HepG2 (cell line): ENCODE measurements around the gene PYY. TPM values are rescaled to one million over a fixed set of nuclear protein-coding genes. Genes with fewer than 3 reads are reported as not detected.
A peak's percentile ranks its signal among the peaks of the same experiment; 100 is the strongest.

Source experiments
- E2F5 ChIP-seq: sonication (generic); formaldehyde crosslinking; conservative IDR thresholded peaks from 2 replicates; pipeline ENCODE4 v1.4.0; 2020; ENCODE audit warnings: missing genetic modification reagents
- IRF2 ChIP-seq: IDR thresholded peaks from 2 replicates; pipeline ENCODE4 v1.6.1; 2018; ENCODE audit warnings: missing genetic modification reagents, missing compliant biosample characterization
- KDM2A ChIP-seq: sonication (generic); formaldehyde crosslinking; IDR thresholded peaks from 2 replicates; pipeline ENCODE4 v1.4.0; 2020; ENCODE audit warnings: low read depth, missing genetic modification reagents, borderline replicate concordance
- KDM6A ChIP-seq: IDR thresholded peaks from 2 replicates; pipeline ENCODE4 v1.6.1; 2016; ENCODE audit warnings: low read depth
- NFIB ChIP-seq: sonication (generic); formaldehyde crosslinking; IDR thresholded peaks from 2 replicates; pipeline ENCODE4 v1.9.0; 2021; ENCODE audit warnings: missing genetic modification reagents, mild to moderate bottlenecking, borderline replicate concordance
- NR2F6 ChIP-seq, 2 experiments: IDR thresholded peaks; 2 replicates each; pipeline ENCODE4 v1.6.1; 2016; ENCODE audit warnings: antibody characterized with exemption in 1 of 2, mild to moderate bottlenecking in 1 of 2
- POLR2G ChIP-seq: fragments of 200-400 bp; formaldehyde crosslinking; IDR thresholded peaks from 2 replicates; pipeline ENCODE4 v1.6.1; 2018; ENCODE audit warnings: mild to moderate bottlenecking, low read depth, low read length, moderate library complexity
- PPARG ChIP-seq: conservative IDR thresholded peaks from 2 replicates; pipeline ENCODE4 v1.6.1; 2016; ENCODE audit warnings: missing biosample characterization, missing genetic modification reagents
- PRDM15 ChIP-seq: sonication (generic); formaldehyde crosslinking; IDR thresholded peaks from 2 replicates; pipeline ENCODE4 v1.4.0; 2020; ENCODE audit warnings: missing genetic modification reagents
- SOX13 ChIP-seq, 3 experiments: fragments of 450-650 bp in 1 of 3; sonication (generic) in 1 of 3; formaldehyde crosslinking in 1 of 3; IDR thresholded peaks in 2 of 3; conservative IDR thresholded peaks in 1 of 3; 2 replicates each; pipeline versions ENCODE4 v1.5.0 to v1.6.1; 2016 to 2020; ENCODE audit warnings: antibody characterized with exemption in 1 of 3, mild to moderate bottlenecking in 1 of 3, missing compliant biosample characterization in 1 of 3, missing genetic modification reagents in 1 of 3, moderate library complexity in 1 of 3
- TAF1 ChIP-seq: sonication (generic); formaldehyde crosslinking; IDR thresholded peaks from 2 replicates; pipeline ENCODE4 v1.4.0; 2020; ENCODE audit warnings: missing genetic modification reagents
- TFE3 ChIP-seq: IDR thresholded peaks from 2 replicates; pipeline ENCODE4 v1.6.1; 2016
- ZBTB7B ChIP-seq: sonication (generic); formaldehyde crosslinking; IDR thresholded peaks from 2 replicates; pipeline ENCODE4 v1.4.0; 2020; ENCODE audit warnings: missing genetic modification reagents
- ZNF749 ChIP-seq: sonication (generic); formaldehyde crosslinking; IDR thresholded peaks from 2 replicates; pipeline ENCODE4 v1.8.0; 2022; ENCODE audit warnings: mild to moderate bottlenecking, missing genetic modification reagents, moderate library complexity, borderline replicate concordance
- ZNF766 ChIP-seq: sonication (generic); formaldehyde crosslinking; IDR thresholded peaks from 2 replicates; pipeline ENCODE4 v1.5.0; 2020; ENCODE audit warnings: missing genetic modification reagents, borderline replicate concordance
- ZNF775 ChIP-seq: sonication (generic); formaldehyde crosslinking; IDR thresholded peaks from 2 replicates; pipeline ENCODE4 v1.4.0; 2020; ENCODE audit warnings: missing genetic modification reagents, mild to moderate bottlenecking, moderate library complexity, borderline replicate concordance
- ZNF879 ChIP-seq: sonication (generic); formaldehyde crosslinking; IDR thresholded peaks from 2 replicates; pipeline ENCODE4 v1.8.1; 2023; ENCODE audit warnings: missing genetic modification reagents
- polyA plus RNA-seq, 8 experiments: library from polyadenylated mRNA; depleted of rRNA in 3 of 8; stranded (reverse) in 7 of 8; unstranded in 1 of 8; fragments of >200 nt; fragmentation: Illumina TruSeq in 4 of 8; extraction: Trizol in 4 of 8; gene quantifications; 2 replicates each; pipeline versions ENCODE4 v1.2.1 to v1.2.3, GENCODE V29; 2011 to 2016; ENCODE audit warnings: low read depth in 4 of 8, missing spikeins in 1 of 8, mixed read lengths in 1 of 8; ENCODE audit not compliant: insufficient read depth in 1 of 8
- total RNA-seq, 5 experiments: library from RNA; depleted of rRNA; stranded (reverse); fragments of >200 nt; fragmentation: Illumina TruSeq; extraction: Trizol; gene quantifications; 2 replicates each; pipeline ENCODE4 v1.2.3, GENCODE V29; 2016; ENCODE audit warnings: low read depth in 1 of 5
- TF ChIP-seq, protein P1 (sequence below): sonication (generic); formaldehyde crosslinking; IDR thresholded peaks from 2 replicates; pipeline ENCODE4 v1.4.0; 2020; ENCODE audit warnings: mild to moderate bottlenecking, missing genetic modification reagents
- TF ChIP-seq, protein P2 (sequence below): sonication (generic); formaldehyde crosslinking; IDR thresholded peaks from 2 replicates; pipeline ENCODE4 v1.9.0; 2021; ENCODE audit warnings: missing genetic modification reagents, mild to moderate bottlenecking, borderline replicate concordance

The PYY gene
- total and polyA plus RNA-seq, 2 of the 13 experiments (the other 11 are each of a cell fraction or from before 2014, with no cell fraction given), result 0.25 TPM; not detected in 1

GRCh38 chr17:44001461-44001920 lies 47.8 kb upstream of the PYY start (continued):
- TF ChIP-seq, protein P1, sequence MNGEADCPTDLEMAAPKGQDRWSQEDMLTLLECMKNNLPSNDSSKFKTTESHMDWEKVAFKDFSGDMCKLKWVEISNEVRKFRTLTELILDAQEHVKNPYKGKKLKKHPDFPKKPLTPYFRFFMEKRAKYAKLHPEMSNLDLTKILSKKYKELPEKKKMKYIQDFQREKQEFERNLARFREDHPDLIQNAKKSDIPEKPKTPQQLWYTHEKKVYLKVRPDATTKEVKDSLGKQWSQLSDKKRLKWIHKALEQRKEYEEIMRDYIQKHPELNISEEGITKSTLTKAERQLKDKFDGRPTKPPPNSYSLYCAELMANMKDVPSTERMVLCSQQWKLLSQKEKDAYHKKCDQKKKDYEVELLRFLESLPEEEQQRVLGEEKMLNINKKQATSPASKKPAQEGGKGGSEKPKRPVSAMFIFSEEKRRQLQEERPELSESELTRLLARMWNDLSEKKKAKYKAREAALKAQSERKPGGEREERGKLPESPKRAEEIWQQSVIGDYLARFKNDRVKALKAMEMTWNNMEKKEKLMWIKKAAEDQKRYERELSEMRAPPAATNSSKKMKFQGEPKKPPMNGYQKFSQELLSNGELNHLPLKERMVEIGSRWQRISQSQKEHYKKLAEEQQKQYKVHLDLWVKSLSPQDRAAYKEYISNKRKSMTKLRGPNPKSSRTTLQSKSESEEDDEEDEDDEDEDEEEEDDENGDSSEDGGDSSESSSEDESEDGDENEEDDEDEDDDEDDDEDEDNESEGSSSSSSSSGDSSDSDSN (CRISPR knock-in tag), result peak; percentile 39
- TF ChIP-seq E2F5 (CRISPR knock-in tag), result no peak
- TF ChIP-seq NFIB (CRISPR knock-in tag), result no peak
- peak; percentile 77; the same call in 1 of the 2 replicates for TF ChIP-seq IRF2 (CRISPR knock-in tag)
- peak; percentile 76 for TF ChIP-seq TAF1 (CRISPR knock-in tag)
- TF ChIP-seq ZNF879, result no peak
- 0 out of 2 replicates have a peak, but pooled peaks have one; percentile 49 for TF ChIP-seq PPARG (CRISPR knock-in tag)
- no peak for TF ChIP-seq ZNF775 (CRISPR knock-in tag)
- TF ChIP-seq PRDM15 (CRISPR knock-in tag), result no peak
- TF ChIP-seq TFE3 (CRISPR knock-in tag), result peak; percentile 55
- TF ChIP-seq NR2F6 (IDR thresholded peaks at IDR 0.05), result peak; percentile 69; the same call in 1 of the 2 replicates
- TF ChIP-seq NR2F6 (CRISPR knock-in tag; IDR thresholded peaks at IDR 0.05), result peak; percentile 88
- TF ChIP-seq POLR2G, result peak; percentile 83
- TF ChIP-seq, protein P2, sequence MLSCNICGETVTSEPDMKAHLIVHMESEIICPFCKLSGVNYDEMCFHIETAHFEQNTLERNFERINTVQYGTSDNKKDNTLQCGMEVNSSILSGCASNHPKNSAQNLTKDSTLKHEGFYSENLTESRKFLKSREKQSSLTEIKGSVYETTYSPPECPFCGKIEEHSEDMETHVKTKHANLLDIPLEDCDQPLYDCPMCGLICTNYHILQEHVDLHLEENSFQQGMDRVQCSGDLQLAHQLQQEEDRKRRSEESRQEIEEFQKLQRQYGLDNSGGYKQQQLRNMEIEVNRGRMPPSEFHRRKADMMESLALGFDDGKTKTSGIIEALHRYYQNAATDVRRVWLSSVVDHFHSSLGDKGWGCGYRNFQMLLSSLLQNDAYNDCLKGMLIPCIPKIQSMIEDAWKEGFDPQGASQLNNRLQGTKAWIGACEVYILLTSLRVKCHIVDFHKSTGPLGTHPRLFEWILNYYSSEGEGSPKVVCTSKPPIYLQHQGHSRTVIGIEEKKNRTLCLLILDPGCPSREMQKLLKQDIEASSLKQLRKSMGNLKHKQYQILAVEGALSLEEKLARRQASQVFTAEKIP, result no peak
- no peak for TF ChIP-seq ZNF766 (CRISPR knock-in tag)
- peak; percentile 8; the same call in 1 of the 2 replicates for TF ChIP-seq KDM6A (CRISPR knock-in tag)
- peak; percentile 23; the same call in 1 of the 2 replicates for TF ChIP-seq KDM2A (CRISPR knock-in tag)
- no peak; the same call in 1 of the 2 replicates for TF ChIP-seq ZBTB7B (CRISPR knock-in tag)
- TF ChIP-seq ZNF749, result peak; percentile 21; the same call in 1 of the 2 replicates
- TF ChIP-seq SOX13 (IDR thresholded peaks at IDR 0.05), result no peak
- TF ChIP-seq SOX13 (CRISPR knock-in tag; conservative IDR thresholded peaks at IDR 0.05 in 1 of 2, IDR thresholded peaks at IDR 0.05 in 1 of 2), result peak in 1 of 2 experiments; percentile 49; a peak in 1 of 4 replicates
